Thyroid gland (tissue), 4 donors: ENCODE data around the gene LHPP. TPM values are rescaled to one million over a fixed set of nuclear protein-coding genes. Genes with fewer than 3 reads are reported as not detected.

Source experiments
- DNase-seq, 2 donors: peaks; one replicate each; pipeline ENCODE4 v3.0.0-alpha.2; 2019
- H3K27ac ChIP-seq, 3 donors: fragments of 200-600 bp; sonication (generic); 1 replicate in 2 of 3; 2 replicates in 1 of 3; pipeline ENCODE4 v1.5.1; 2016 to 2019; ENCODE audit warnings: mild to moderate bottlenecking in 1 of 3, moderate library complexity in 1 of 3
- H3K27me3 ChIP-seq: fragments of 200-600 bp; sonication (generic); one replicate; pipeline ENCODE4 v1.5.1; 2019
- H3K36me3 ChIP-seq, 2 donors: fragments of 200-600 bp; sonication (generic); one replicate each; pipeline ENCODE4 v1.5.1; 2016 to 2019
- H3K4me1 ChIP-seq, 2 donors: fragments of 200-600 bp; sonication (generic); one replicate each; pipeline ENCODE4 v1.5.1; 2017 to 2019
- H3K4me3 ChIP-seq, 3 donors: fragments of 200-600 bp; sonication (generic); replicated peaks in 1 of 3; 1 replicate in 2 of 3; 2 replicates in 1 of 3; pipeline ENCODE4 v1.5.1; 2016; ENCODE audit warnings: mild to moderate bottlenecking in 1 of 3
- H3K9me3 ChIP-seq: fragments of 200-600 bp; sonication (generic); one replicate; pipeline ENCODE4 v1.5.1; 2017
- POLR2A ChIP-seq, 2 donors: fragments of 450-650 bp; IDR thresholded peaks; one replicate each; pipeline ENCODE4 v1.6.1; 2017; ENCODE audit warnings: antibody characterized with exemption in 2 of 2, mild to moderate bottlenecking in 2 of 2, moderate library complexity in 1 of 2
- WGBS, 2 donors: methylation state at CpG; one replicate each; pipeline ENCODE4 v1.1.5; 2017; 5-methylcytosine and 5-hydroxymethylcytosine counted together
- intact Hi-C: fragments of 100-400 bp; cut with DNase I; formaldehyde crosslinking; loops from one replicate; pipeline ENCODE4 v1.15.1; 2023
- total RNA-seq, 4 donors: library from RNA; depleted of rRNA; stranded (reverse); fragments of >200 nt; gene quantifications; one replicate each; pipeline ENCODE4 v1.2.3, GENCODE V29; 2016
- TF ChIP-seq, protein P1 (sequence below), 6 experiments: fragments of 200-600 bp in 3 of 6; fragments of 450-650 bp in 3 of 6; sonication (generic) in 3 of 6; IDR thresholded peaks; one replicate each; pipeline ENCODE4 v1.5.1; 2016 to 2019; ENCODE audit warnings: antibody characterized with exemption in 6 of 6, mild to moderate bottlenecking in 2 of 6, inconsistent platforms in 1 of 6, moderate library complexity in 1 of 6

LHPP gene
- total RNA-seq, 4 donors from 2014 or later: 8.3 to 69.9 (median 48.3) TPM

DNA sequence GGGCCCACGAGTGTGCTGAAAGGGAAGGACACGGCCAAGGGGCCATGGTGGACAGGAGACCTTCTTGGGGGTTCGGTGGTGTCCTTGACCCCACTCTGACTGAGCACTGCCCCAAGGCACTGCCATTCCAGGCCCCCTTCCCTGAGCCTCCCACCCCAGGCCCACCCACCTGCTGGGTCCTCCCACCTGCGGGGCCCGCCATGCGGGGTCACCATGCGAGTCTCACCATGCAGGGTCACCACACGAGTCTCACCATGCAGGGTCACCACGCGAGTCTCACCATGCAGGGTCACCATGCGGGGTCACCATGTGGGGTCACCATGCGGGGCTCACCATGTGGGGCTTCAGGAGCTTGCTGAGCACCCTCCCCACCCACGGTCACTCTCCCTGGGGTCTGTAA lies 76.3 kb downstream of the LHPP start:
- Histone ChIP-seq H3K27ac (no peak overlapping the region), H3K4me3 (no peak overlapping the region), H3K36me3 (no peaks in the 10 kb centered on the region), H3K9me3 (no peaks in the 10 kb centered on the region), H3K4me1 (peaks cover 0 to 6% of the 10 kb centered on the region in 2 donors), H3K27me3 (no peaks in the 10 kb centered on the region)
- TF ChIP-seq POLR2A (IDR thresholded peaks at IDR 0.05): no peak
- TF ChIP-seq, protein P1, sequence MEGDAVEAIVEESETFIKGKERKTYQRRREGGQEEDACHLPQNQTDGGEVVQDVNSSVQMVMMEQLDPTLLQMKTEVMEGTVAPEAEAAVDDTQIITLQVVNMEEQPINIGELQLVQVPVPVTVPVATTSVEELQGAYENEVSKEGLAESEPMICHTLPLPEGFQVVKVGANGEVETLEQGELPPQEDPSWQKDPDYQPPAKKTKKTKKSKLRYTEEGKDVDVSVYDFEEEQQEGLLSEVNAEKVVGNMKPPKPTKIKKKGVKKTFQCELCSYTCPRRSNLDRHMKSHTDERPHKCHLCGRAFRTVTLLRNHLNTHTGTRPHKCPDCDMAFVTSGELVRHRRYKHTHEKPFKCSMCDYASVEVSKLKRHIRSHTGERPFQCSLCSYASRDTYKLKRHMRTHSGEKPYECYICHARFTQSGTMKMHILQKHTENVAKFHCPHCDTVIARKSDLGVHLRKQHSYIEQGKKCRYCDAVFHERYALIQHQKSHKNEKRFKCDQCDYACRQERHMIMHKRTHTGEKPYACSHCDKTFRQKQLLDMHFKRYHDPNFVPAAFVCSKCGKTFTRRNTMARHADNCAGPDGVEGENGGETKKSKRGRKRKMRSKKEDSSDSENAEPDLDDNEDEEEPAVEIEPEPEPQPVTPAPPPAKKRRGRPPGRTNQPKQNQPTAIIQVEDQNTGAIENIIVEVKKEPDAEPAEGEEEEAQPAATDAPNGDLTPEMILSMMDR (IDR thresholded peaks at IDR 0.05): no peak
- intact Hi-C loops: loop anchor here (10.0 kb wide), 1 partner anchor 287 kb away; no protein-coding TSS in a partner anchor
- 83 to 95% methylated on average over 4 to 13 of the region's 13 CpGs for whole genome bisulfite sequencing, 2 donors
- no peak for DNase-seq

DNA sequence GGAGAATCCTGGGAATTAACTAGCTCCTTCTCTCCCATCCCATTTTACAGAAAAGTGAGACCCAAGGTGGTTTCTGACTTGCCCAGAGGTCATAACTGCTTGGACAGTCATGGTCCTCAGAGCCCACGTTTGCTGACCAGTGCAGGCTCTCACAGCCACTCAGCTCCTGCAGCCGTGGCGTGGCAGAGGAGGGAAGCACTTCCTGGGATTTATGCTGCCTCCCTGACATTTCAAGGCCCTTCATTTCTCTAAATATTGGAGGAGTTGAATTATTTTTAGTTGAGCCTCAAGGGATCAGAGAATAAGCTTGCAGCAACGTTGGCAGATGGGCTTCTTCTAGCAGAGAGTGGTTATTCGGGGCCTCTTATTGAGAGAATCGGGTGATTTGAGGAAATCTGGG lies 77.1 kb downstream of the LHPP start:
- H3K4me1 ChIP-seq: peaks cover 0 to 6% of the 10 kb centered on the region in 2 donors
- no peaks in the 10 kb centered on the region for H3K27me3 ChIP-seq
- H3K27ac ChIP-seq: no peak overlapping the region
- 77 to 81% methylated on average over 5 to 6 of the region's 6 CpGs for WGBS, 2 donors
- TF ChIP-seq, protein P1 (IDR thresholded peaks at IDR 0.05): no peak
- TF ChIP-seq POLR2A (IDR thresholded peaks at IDR 0.05): no peak
- DNase-seq: no peak
- intact Hi-C loops: loop anchor here (10.0 kb wide), 1 partner anchor 286 kb away; no protein-coding TSS in a partner anchor
- H3K4me3 ChIP-seq: no peak overlapping the region
- H3K9me3 ChIP-seq: no peaks in the 10 kb centered on the region
- no peaks in the 10 kb centered on the region for H3K36me3 ChIP-seq

DNA sequence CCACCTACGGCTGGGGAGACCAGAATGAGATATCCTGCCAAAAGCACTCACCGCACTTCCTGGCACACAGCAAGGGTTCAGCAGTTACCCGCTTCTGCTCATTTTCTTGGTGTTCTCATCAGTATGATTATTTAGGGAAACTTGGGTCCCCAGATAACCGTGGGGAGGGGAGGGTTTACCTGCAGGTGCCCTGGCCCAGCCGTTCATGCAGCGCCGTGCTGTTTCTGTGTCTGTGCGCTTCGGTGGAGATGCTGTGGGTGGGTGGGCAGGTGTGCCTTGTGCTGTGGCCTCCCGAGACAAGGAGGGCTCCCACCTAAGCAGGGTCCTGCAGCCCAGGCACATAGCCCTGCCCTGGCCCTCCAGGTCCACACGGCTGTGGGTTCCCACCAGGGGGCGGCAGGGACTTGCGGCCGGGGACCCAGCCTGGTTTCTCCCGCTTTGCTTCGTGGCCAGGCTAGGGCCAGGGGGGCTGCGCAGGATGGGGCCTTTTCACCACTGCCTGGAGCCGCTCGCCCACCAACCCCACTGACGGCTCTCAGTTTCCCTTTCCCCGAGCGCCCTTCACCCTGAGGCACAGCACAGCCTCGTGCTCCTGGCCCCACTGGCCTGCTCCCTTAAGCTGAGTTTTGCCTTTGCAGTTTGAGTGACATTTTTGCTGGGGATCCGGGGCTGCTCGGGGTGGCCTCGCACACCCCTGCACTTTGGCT lies 78.5 kb downstream of the LHPP start:
- H3K27ac ChIP-seq: no peak overlapping the region
- peak; percentile 45 to 59 for DNase-seq
- 58 to 65% methylated on average over 18 to 20 of the region's 26 CpGs for WGBS, 2 donors
- H3K36me3 ChIP-seq: no peaks in the 10 kb centered on the region
- no peak overlapping the region for H3K4me3 ChIP-seq
- H3K27me3 ChIP-seq: no peaks in the 10 kb centered on the region
- peaks cover 0 to 6% of the 10 kb centered on the region in 2 donors for H3K4me1 ChIP-seq
- intact Hi-C loops: loop anchor here (10.0 kb wide), 1 partner anchor 285 kb away; no protein-coding TSS in a partner anchor
- H3K9me3 ChIP-seq: no peaks in the 10 kb centered on the region
- TF ChIP-seq, protein P1 (IDR thresholded peaks at IDR 0.05): peak in 5 of 6 experiments; percentile 36 to 71 (median 58)
- TF ChIP-seq POLR2A (IDR thresholded peaks at IDR 0.05): no peak

DNA sequence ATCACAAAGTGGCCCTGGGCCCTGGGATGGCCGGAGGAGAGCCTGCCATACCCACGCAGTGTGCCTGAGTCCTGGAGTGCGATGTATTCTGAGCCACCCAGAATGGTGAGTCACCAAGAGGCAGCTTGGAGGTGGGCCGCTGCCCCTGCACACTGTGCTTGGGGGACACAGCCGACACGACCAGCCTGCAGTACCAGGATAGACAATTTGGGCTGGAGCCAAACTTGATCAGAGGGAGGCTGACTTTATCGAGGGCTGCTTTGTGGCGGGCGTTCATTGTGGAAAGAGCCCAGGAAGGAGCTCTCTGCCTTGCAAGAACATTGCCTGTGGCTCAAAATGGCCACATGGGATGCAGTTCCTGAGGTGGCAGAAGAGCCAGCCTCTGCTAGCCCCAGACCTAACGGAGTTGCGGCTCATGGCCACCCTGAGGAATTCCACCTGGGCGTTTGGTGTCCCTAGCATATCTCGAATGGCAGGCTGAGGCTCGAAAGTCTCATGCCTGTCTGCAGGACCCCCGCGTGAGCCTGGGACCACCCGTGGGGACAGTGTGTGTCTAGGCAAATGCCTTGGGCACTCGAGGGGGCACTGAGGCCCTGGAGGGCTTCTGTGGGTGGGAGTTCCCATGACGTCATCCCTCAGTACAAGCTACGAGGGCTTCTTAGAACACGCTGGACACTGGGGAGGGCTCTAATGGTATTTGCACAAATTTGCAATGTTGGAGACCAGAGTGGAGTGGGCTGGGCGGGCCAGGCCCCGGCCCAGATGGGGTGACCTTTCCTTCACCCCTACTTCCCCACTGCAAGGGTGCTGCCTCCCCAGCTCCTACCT lies 79.7 kb downstream of the LHPP start:
- no peak for DNase-seq
- no peak overlapping the region for H3K4me3 ChIP-seq
- H3K27ac ChIP-seq: no peak overlapping the region
- H3K27me3 ChIP-seq: no peaks in the 10 kb centered on the region
- H3K9me3 ChIP-seq: no peaks in the 10 kb centered on the region
- TF ChIP-seq, protein P1 (IDR thresholded peaks at IDR 0.05): no peak
- TF ChIP-seq POLR2A (IDR thresholded peaks at IDR 0.05): no peak
- peaks cover 0 to 6% of the 10 kb centered on the region in 2 donors for H3K4me1 ChIP-seq
- intact Hi-C loops: no loop called here
- WGBS, 2 donors: 87 to 88% methylated on average over 9 to 23 of the region's 23 CpGs
- H3K36me3 ChIP-seq: no peaks in the 10 kb centered on the region
